Measurements from ENCODE around the gene ZMYND11. TPM values are rescaled to one million over a fixed set of nuclear protein-coding genes. Genes with fewer than 3 reads are reported as not detected.

ZMYND11 gene
- total and polyA plus RNA-seq, 2 of the 8 experiments (the other 6 are each of a cell fraction or from before 2014, with no cell fraction given), result 7.5 to 26.6 TPM

DNA sequence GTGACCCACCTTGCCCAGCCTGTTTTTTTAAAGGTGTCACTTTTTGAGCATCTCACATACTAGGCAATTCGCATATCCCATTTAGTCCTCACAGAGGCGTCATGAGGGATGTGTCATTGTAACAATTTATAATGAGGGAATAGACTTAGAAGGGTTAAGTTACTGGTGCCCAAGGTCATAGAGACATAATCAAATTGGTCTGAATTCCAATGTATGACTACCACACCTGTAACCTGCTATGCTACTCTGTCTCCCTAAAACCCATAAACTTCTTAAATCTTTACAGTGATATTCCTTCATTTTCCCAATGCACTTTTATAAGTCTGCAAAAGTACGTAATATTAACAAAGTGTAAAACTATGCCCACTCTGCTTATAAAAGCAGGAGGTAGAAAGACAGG lies 7.1 kb downstream of the ZMYND11 start:
- CTCF ChIA-PET (ENCODE audit: partially characterized antibody), result no interaction called here
- Histone ChIP-seq H4K20me1 (replicated peaks in 1 of 2; ENCODE audit: control insufficient read depth in 1 of 2, insufficient read depth in 2 of 2, low read length in 2 of 2) (peaks cover 2 to 9% of the 10 kb centered on the region in 2 experiments), H3K79me1 (ENCODE audit: low read depth, low read length) (peaks cover 5% of the 10 kb centered on the region; the same call in 1 of the 2 replicates), H3K9me3 (ENCODE audit: insufficient read depth in 2 of 2, low read depth in 1 of 2, low read length in 1 of 2) (no peaks in the 10 kb centered on the region), H3K4me2 (ENCODE audit: insufficient read depth in 1 of 2, low read depth in 2 of 2, low read length in 2 of 2) (no peak overlapping the region), H3K4me3 (ENCODE audit: extremely low read depth in 1 of 4, insufficient read depth in 2 of 4, low read depth in 3 of 4, low read length in 4 of 4) (no peak overlapping the region), H4K91ac (replicated peaks; ENCODE audit: insufficient read length, low read length) (no peak overlapping the region), H2BK12ac (ENCODE audit: low read depth, low read length) (no peak overlapping the region), H2BK120ac (replicated peaks; ENCODE audit: low read depth, low read length) (no peak overlapping the region), H4K8ac (ENCODE audit: extremely low read depth, insufficient read depth, low read length) (no peak overlapping the region), H2AFZ (ENCODE audit: low read length) (no peak overlapping the region), H2AK5ac (ENCODE audit: low read depth, low read length) (no peak overlapping the region), H2BK5ac (ENCODE audit: low read depth, low read length) (no peak overlapping the region), H3K4me1 (replicated peaks in 1 of 4; ENCODE audit: control insufficient read depth in 3 of 4, insufficient read depth in 4 of 4, low read length in 3 of 4) (no peaks in the 10 kb centered on the region), H3K36me3 (ENCODE audit: control insufficient read depth in 2 of 4, insufficient read depth in 4 of 4, low read length in 3 of 4) (no peaks in the 10 kb centered on the region), H3K23ac (ENCODE audit: insufficient read length) (no peak overlapping the region), H3K4ac (replicated peaks; ENCODE audit: insufficient read length, low read depth, low read length) (no peak overlapping the region), H3K14ac (ENCODE audit: insufficient read length) (no peak overlapping the region), H3K9ac (replicated peaks in 1 of 4; ENCODE audit: extremely low read depth in 1 of 4, low read depth in 3 of 4, low read length in 3 of 4) (no peak overlapping the region), H3K27ac (ENCODE audit: low read depth, low read length) (no peak overlapping the region), H2BK15ac (ENCODE audit: low read length) (no peak overlapping the region), H3K27me3 (replicated peaks in 1 of 4; ENCODE audit: control insufficient read depth in 3 of 4, extremely low read depth in 1 of 4, insufficient read depth in 3 of 4, low read length in 3 of 4) (no peaks in the 10 kb centered on the region), H3K18ac (ENCODE audit: extremely low read depth, low read length) (no peak overlapping the region), H3K23me2 (ENCODE audit: low read depth, low read length) (no peaks in the 10 kb centered on the region; the same call in 1 of the 2 replicates), H3K56ac (replicated peaks; ENCODE audit: insufficient read length, low read depth, low read length) (no peak overlapping the region), H4K5ac (ENCODE audit: insufficient read length, low read depth, low read length) (no peak overlapping the region), H2BK20ac (ENCODE audit: low read length) (no peak overlapping the region), H3K79me2 (ENCODE audit: control insufficient read depth in 1 of 2, insufficient read depth in 2 of 2, low read length in 2 of 2) (peaks cover 3 to 95% of the 10 kb centered on the region in 2 experiments; a peak in 2 of 4 replicates)
- FAIRE-seq (no peak), DNase-seq (ENCODE audit: low read depth in 1 of 2, low spot score in 2 of 2) (no peak)
- WGBS, 2 experiments (ENCODE audit: extremely low coverage in 1 of 2, insufficient coverage in 1 of 2, insufficient read length in 1 of 2, insufficient replicate concordance in 2 of 2, low coverage in 1 of 2, low lambda C conversion rate in 2 of 2, missing lambda C conversion rate in 1 of 2), result 80% methylated on average over 3 of the region's 3 CpGs; no CpG with 5 or more reads in 1 of the 2 experiments
- POLR2A ChIA-PET (ENCODE audit: partially characterized antibody), result interaction anchor here (1.2 kb wide), 1 partner anchor 9 kb away, joined by 5 read pairs; no protein-coding TSS in a partner anchor
- TF ChIP-seq CBX5 (IDR thresholded peaks at IDR 0.05; ENCODE audit: low read depth, low read length), result no peak
- no peak for TF ChIP-seq EGR1 (IDR thresholded peaks at IDR 0.05; ENCODE audit: borderline replicate concordance, low read depth, low read length)
- TF ChIP-seq CHD2 (IDR thresholded peaks at IDR 0.05; ENCODE audit: low read length), result no peak
- TF ChIP-seq SAP30 (IDR thresholded peaks at IDR 0.05; ENCODE audit: insufficient read depth, insufficient replicate concordance, low read length), result no peak
- no peak for TF ChIP-seq EZH2 (IDR thresholded peaks at IDR 0.05; ENCODE audit: low read depth, low read length, severe bottlenecking)
- no peak for TF ChIP-seq BRCA1 (IDR thresholded peaks at IDR 0.05; ENCODE audit: low read depth, low read length)
- TF ChIP-seq MAFK (IDR thresholded peaks at IDR 0.05; ENCODE audit: low read depth, low read length), result no peak
- no peak for TF ChIP-seq BACH1 (IDR thresholded peaks at IDR 0.05; ENCODE audit: low read length)
- no peak for TF ChIP-seq PHF8 (conservative IDR thresholded peaks at IDR 0.05; ENCODE audit: low read depth, low read length)
- no peak for TF ChIP-seq TAF7 (optimal IDR thresholded peaks at IDR 0.05; ENCODE audit: borderline replicate concordance, low read depth, low read length)
- TF ChIP-seq, protein P1, sequence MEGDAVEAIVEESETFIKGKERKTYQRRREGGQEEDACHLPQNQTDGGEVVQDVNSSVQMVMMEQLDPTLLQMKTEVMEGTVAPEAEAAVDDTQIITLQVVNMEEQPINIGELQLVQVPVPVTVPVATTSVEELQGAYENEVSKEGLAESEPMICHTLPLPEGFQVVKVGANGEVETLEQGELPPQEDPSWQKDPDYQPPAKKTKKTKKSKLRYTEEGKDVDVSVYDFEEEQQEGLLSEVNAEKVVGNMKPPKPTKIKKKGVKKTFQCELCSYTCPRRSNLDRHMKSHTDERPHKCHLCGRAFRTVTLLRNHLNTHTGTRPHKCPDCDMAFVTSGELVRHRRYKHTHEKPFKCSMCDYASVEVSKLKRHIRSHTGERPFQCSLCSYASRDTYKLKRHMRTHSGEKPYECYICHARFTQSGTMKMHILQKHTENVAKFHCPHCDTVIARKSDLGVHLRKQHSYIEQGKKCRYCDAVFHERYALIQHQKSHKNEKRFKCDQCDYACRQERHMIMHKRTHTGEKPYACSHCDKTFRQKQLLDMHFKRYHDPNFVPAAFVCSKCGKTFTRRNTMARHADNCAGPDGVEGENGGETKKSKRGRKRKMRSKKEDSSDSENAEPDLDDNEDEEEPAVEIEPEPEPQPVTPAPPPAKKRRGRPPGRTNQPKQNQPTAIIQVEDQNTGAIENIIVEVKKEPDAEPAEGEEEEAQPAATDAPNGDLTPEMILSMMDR (IDR thresholded peaks at IDR 0.05; ENCODE audit: control extremely low read depth in 1 of 3, insufficient read depth in 1 of 3, low read depth in 1 of 3, low read length in 3 of 3), result no peak
- no peak for TF ChIP-seq RFX5 (IDR thresholded peaks at IDR 0.05; ENCODE audit: borderline replicate concordance, low read depth, low read length)
